Thyroid gland (tissue), 4 donors: ENCODE results near the gene TMEM266. TPM values are rescaled to one million over a fixed set of nuclear protein-coding genes. Genes with fewer than 3 reads are reported as not detected.

Experiments
- DNase-seq, 2 donors: peaks; one replicate each; pipeline ENCODE4 v3.0.0-alpha.2; 2019
- H3K27ac ChIP-seq, 3 donors: fragments of 200-600 bp; sonication (generic); 1 replicate in 2 of 3; 2 replicates in 1 of 3; pipeline ENCODE4 v1.5.1; 2016 to 2019; ENCODE audit warnings: mild to moderate bottlenecking in 1 of 3, moderate library complexity in 1 of 3
- H3K27me3 ChIP-seq: fragments of 200-600 bp; sonication (generic); one replicate; pipeline ENCODE4 v1.5.1; 2019
- H3K36me3 ChIP-seq, 2 donors: fragments of 200-600 bp; sonication (generic); one replicate each; pipeline ENCODE4 v1.5.1; 2016 to 2019
- H3K4me1 ChIP-seq, 2 donors: fragments of 200-600 bp; sonication (generic); one replicate each; pipeline ENCODE4 v1.5.1; 2017 to 2019
- H3K4me3 ChIP-seq, 3 donors: fragments of 200-600 bp; sonication (generic); replicated peaks in 1 of 3; 1 replicate in 2 of 3; 2 replicates in 1 of 3; pipeline ENCODE4 v1.5.1; 2016; ENCODE audit warnings: mild to moderate bottlenecking in 1 of 3
- H3K9me3 ChIP-seq: fragments of 200-600 bp; sonication (generic); one replicate; pipeline ENCODE4 v1.5.1; 2017
- POLR2A ChIP-seq, 2 donors: fragments of 450-650 bp; IDR thresholded peaks; one replicate each; pipeline ENCODE4 v1.6.1; 2017; ENCODE audit warnings: antibody characterized with exemption in 2 of 2, mild to moderate bottlenecking in 2 of 2, moderate library complexity in 1 of 2
- WGBS, 2 donors: methylation state at CpG; one replicate each; pipeline ENCODE4 v1.1.5; 2017; 5-methylcytosine and 5-hydroxymethylcytosine counted together
- intact Hi-C: fragments of 100-400 bp; cut with DNase I; formaldehyde crosslinking; loops from one replicate; pipeline ENCODE4 v1.15.1; 2023
- total RNA-seq, 4 donors: library from RNA; depleted of rRNA; stranded (reverse); fragments of >200 nt; gene quantifications; one replicate each; pipeline ENCODE4 v1.2.3, GENCODE V29; 2016
- TF ChIP-seq, protein P1 (sequence below), 6 experiments: fragments of 200-600 bp in 3 of 6; fragments of 450-650 bp in 3 of 6; sonication (generic) in 3 of 6; IDR thresholded peaks; one replicate each; pipeline ENCODE4 v1.5.1; 2016 to 2019; ENCODE audit warnings: antibody characterized with exemption in 6 of 6, mild to moderate bottlenecking in 2 of 6, inconsistent platforms in 1 of 6, moderate library complexity in 1 of 6

The TMEM266 gene
- total RNA-seq, 4 donors from 2014 or later = not detected

DNA sequence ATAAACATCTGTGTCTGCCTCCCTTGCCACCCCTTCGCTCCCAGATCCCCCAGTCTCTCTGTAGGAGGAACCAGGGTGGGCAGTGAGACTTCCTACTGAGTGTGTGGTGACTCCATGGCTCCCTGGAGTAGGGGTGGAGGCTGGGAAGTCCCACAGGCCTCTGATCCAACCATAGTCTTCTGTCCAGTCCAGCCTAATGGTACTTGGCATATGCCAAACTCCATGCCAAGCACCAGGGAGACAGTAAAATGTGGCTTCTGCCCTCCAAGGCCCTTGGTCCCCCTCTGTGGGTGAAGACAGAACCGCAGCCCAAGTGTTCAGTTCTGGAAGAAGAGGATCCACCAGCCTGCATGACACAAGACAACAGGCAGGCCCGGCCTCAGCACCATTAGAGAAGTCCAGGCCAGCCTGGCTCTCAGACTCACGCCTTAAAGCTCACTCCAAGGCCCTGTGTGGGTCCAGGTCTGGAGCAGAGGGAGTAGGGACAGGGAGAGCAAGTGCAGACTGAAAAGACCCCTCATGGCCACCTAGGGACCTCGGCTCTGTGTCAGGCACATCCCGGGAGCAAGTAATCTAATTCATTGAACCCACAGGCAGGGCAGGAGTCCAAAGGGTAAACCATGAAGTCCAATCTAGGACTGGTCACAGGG lies 138.8 kb downstream of the TMEM266 start:
- peaks cover 0 to 15% of the 10 kb centered on the region in 2 donors for H3K4me1 ChIP-seq
- DNase-seq = no peak
- H3K36me3 ChIP-seq = no peaks in the 10 kb centered on the region
- H3K27me3 ChIP-seq = no peaks in the 10 kb centered on the region
- no peak for TF ChIP-seq POLR2A (IDR thresholded peaks at IDR 0.05)
- TF ChIP-seq, protein P1, sequence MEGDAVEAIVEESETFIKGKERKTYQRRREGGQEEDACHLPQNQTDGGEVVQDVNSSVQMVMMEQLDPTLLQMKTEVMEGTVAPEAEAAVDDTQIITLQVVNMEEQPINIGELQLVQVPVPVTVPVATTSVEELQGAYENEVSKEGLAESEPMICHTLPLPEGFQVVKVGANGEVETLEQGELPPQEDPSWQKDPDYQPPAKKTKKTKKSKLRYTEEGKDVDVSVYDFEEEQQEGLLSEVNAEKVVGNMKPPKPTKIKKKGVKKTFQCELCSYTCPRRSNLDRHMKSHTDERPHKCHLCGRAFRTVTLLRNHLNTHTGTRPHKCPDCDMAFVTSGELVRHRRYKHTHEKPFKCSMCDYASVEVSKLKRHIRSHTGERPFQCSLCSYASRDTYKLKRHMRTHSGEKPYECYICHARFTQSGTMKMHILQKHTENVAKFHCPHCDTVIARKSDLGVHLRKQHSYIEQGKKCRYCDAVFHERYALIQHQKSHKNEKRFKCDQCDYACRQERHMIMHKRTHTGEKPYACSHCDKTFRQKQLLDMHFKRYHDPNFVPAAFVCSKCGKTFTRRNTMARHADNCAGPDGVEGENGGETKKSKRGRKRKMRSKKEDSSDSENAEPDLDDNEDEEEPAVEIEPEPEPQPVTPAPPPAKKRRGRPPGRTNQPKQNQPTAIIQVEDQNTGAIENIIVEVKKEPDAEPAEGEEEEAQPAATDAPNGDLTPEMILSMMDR (IDR thresholded peaks at IDR 0.05) = no peak
- WGBS, 2 donors = 87 to 94% methylated on average over 6 of the region's 6 CpGs
- intact Hi-C loops = loop anchor here (10.0 kb wide), 1 partner anchor 646 kb away; no protein-coding TSS in a partner anchor
- no peaks in the 10 kb centered on the region for H3K9me3 ChIP-seq
- no peak overlapping the region for H3K4me3 ChIP-seq
- H3K27ac ChIP-seq = no peak overlapping the region

DNA sequence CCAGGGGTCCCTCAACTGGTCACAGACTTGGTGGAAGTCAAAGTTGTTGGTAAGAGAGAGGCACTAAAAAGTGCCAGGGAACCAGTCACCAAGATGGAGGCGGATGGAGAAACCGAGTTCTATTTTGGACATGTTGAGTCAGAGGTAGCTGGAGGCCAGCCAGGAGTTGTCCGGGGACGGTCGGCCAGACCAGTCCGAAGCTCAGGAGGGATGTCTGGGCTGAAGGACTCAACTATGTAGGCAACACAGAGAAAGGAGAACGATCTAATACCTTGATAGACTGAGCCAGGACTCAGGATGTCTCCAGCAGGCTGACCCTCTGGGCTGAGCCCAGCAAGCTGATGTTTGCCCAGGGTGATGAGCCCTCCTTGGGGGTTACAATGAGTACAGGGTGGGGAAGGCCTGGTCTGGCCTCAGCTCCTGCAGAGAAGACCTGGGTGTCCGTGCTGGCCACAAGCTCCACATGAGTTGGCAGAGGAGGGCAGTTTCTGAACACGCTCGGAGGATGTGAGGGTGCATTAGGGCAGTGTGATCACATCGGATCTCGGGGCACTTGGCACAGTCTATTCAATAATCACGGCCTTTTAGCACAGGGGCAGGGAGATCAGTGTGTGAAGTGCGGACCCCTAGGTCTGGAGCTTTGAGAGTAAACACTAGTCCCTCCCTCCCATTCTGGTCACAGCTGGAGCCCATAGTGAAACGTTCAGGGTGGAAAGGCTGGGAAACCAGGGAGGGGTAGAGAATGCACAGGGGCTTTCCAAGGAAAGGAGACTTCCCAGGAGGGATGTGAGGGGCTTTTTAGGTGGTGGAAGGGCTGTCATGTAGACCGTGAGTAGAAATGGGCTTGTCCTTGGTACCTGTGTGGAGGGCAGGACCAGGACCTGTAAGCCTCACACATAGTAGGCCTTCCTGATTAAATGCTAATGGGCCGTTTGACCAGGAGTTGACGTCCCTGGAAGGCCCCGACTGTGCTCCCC lies 139.6 kb downstream of the TMEM266 start:
- TF ChIP-seq POLR2A (IDR thresholded peaks at IDR 0.05) = no peak
- TF ChIP-seq, protein P1 (IDR thresholded peaks at IDR 0.05) = no peak
- Histone ChIP-seq H3K9me3 (no peaks in the 10 kb centered on the region), H3K27ac (no peak overlapping the region), H3K27me3 (no peaks in the 10 kb centered on the region), H3K4me1 (peaks cover 0 to 15% of the 10 kb centered on the region in 2 donors), H3K4me3 (no peak overlapping the region), H3K36me3 (no peaks in the 10 kb centered on the region)
- intact Hi-C loops = loop anchor here (10.0 kb wide), 1 partner anchor 645 kb away; no protein-coding TSS in a partner anchor
- WGBS, 2 donors = 84% methylated on average over 17 to 19 of the region's 19 CpGs
- DNase-seq = no peak

DNA sequence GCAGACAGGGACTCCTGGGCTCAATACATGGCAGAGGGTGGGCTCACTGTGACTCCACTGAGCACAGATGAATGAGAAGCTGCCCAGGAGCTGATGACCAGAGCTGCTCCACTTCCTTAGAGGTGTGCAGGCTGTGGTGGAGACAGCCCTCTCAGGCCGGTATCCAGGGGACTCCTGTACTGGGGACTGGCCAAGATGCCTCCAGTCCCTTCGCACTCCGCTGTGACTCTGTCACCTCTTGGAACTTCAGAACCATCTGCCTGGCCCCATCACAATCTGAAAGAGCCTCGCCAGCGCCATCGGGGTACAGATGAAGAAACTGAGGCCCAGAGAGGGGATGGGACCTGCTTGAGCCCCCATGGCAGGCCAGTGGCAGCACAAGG lies 140.3 kb downstream of the TMEM266 start:
- TF ChIP-seq, protein P1 (IDR thresholded peaks at IDR 0.05) = no peak
- TF ChIP-seq POLR2A (IDR thresholded peaks at IDR 0.05) = no peak
- Histone ChIP-seq H3K27ac (no peak overlapping the region), H3K4me1 (peaks cover 0 to 15% of the 10 kb centered on the region in 2 donors), H3K4me3 (no peak overlapping the region), H3K36me3 (no peaks in the 10 kb centered on the region), H3K27me3 (no peaks in the 10 kb centered on the region), H3K9me3 (no peaks in the 10 kb centered on the region)
- no peak for DNase-seq
- intact Hi-C loops = no loop called here
- 100% methylated on average over 1 to 3 of the region's 6 CpGs for WGBS, 2 donors

DNA sequence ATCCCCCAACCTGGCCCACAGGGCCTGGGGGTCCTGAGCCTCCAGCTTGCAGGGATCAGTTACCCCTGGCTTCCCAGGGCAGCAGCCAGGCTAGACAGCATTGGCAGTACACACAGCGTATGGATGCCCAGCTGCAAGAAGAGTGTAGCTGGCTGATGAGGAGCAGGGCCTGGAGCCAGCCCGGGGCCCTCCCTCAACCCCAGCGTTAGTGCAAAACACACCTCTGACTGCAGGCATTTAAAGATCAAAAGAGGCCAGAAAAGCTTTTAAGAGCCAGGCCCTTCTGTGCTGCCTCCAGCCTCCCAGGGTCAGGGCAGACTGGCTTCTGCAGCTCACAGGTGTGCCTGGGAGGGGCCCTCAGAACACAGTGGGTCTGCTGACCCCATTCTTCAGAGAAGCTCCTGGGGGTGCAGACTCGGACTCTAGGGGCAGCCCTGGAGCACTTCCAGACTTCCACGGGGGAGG lies 140.9 kb downstream of the TMEM266 start:
- Histone ChIP-seq H3K27ac (no peak overlapping the region), H3K27me3 (no peaks in the 10 kb centered on the region), H3K4me3 (no peak overlapping the region), H3K4me1 (peaks cover 0 to 15% of the 10 kb centered on the region in 2 donors), H3K36me3 (no peaks in the 10 kb centered on the region), H3K9me3 (no peaks in the 10 kb centered on the region)
- 42 to 67% methylated on average over 2 of the region's 5 CpGs for WGBS, 2 donors
- no peak for TF ChIP-seq POLR2A (IDR thresholded peaks at IDR 0.05)
- TF ChIP-seq, protein P1 (IDR thresholded peaks at IDR 0.05) = no peak
- intact Hi-C loops = no loop called here
- no peak for DNase-seq
